ENCODE data around the gene RASAL1. TPM values are rescaled to one million over a fixed set of nuclear protein-coding genes. Genes with fewer than 3 reads are reported as not detected.

The RASAL1 gene
- total RNA-seq, 2 donors from 2014 or later, result 9.0 to 10.2 TPM

- no peaks in the 10 kb centered on the region for H3K9me3 ChIP-seq
- H3K9ac ChIP-seq (ENCODE audit: low read depth in 2 of 2, low read length in 2 of 2), result no peak overlapping the region
- H3K27me3 ChIP-seq, result no peaks in the 10 kb centered on the region
- no peak overlapping the region for H3K27ac ChIP-seq
- H3K4me1 ChIP-seq, result no peaks in the 10 kb centered on the region
- no peak overlapping the region for H3K4me3 ChIP-seq
- TF ChIP-seq CTCF (IDR thresholded peaks at IDR 0.05), result no peak
- intact Hi-C loops (cut with DNase I), result no loop called here
- DNase-seq, result no peak
- H3K36me3 ChIP-seq, result no peaks in the 10 kb centered on the region
Observed at GRCh38 chr12:113111247-113111646, 24.3 kb downstream of the RASAL1 start.

- Histone ChIP-seq H3K36me3 (no peaks in the 10 kb centered on the region), H3K4me3 (no peak overlapping the region), H3K9ac (ENCODE audit: low read depth in 2 of 2, low read length in 2 of 2) (no peak overlapping the region), H3K27ac (no peak overlapping the region), H3K4me1 (no peaks in the 10 kb centered on the region), H3K27me3 (no peaks in the 10 kb centered on the region), H3K9me3 (no peaks in the 10 kb centered on the region)
- DNase-seq, result no peak
- intact Hi-C loops (cut with DNase I), result no loop called here
- TF ChIP-seq CTCF (IDR thresholded peaks at IDR 0.05), result no peak
Observed at GRCh38 chr12:113109872-113110599, 25.5 kb downstream of the RASAL1 start.

DNA sequence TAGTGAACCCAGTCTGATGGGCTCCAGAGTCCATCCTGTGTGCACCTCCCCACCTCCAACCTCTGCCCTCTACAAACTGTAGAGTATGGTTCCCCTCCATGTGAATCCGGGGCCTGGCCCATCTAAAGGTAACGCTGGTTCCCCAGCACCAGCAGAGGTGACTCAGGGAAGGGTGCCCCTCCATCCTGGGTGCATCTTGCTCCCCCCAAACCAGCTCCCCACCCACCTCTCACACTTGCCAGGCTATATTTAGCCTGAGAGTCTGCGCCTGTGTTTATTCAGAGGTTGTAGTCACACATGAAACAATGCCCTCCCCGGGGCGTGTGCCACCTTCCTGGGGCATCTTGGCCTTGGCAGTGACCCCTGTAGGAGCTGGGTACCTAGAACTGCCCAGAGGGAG, 26.2 kb downstream of the RASAL1 start:
- no peaks in the 10 kb centered on the region for H3K9me3 ChIP-seq
- no peak overlapping the region for H3K27ac ChIP-seq
- no peak for DNase-seq
- no peak for TF ChIP-seq CTCF (IDR thresholded peaks at IDR 0.05)
- H3K4me1 ChIP-seq, result no peaks in the 10 kb centered on the region
- no peak overlapping the region for H3K9ac ChIP-seq (ENCODE audit: low read depth in 2 of 2, low read length in 2 of 2)
- intact Hi-C loops (cut with DNase I), result no loop called here
- no peaks in the 10 kb centered on the region for H3K27me3 ChIP-seq
- H3K36me3 ChIP-seq, result no peaks in the 10 kb centered on the region
- no peak overlapping the region for H3K4me3 ChIP-seq

- Histone ChIP-seq H3K36me3 (no peaks in the 10 kb centered on the region), H3K9ac (ENCODE audit: low read depth in 2 of 2, low read length in 2 of 2) (no peak overlapping the region), H3K4me3 (no peak overlapping the region), H3K9me3 (no peaks in the 10 kb centered on the region), H3K4me1 (no peaks in the 10 kb centered on the region), H3K27me3 (no peaks in the 10 kb centered on the region), H3K27ac (no peak overlapping the region)
- no peak for DNase-seq
- no peak for TF ChIP-seq CTCF (IDR thresholded peaks at IDR 0.05)
- intact Hi-C loops (cut with DNase I), result no loop called here
Observed at GRCh38 chr12:113108308-113108707, 27.3 kb downstream of the RASAL1 start.

DNA sequence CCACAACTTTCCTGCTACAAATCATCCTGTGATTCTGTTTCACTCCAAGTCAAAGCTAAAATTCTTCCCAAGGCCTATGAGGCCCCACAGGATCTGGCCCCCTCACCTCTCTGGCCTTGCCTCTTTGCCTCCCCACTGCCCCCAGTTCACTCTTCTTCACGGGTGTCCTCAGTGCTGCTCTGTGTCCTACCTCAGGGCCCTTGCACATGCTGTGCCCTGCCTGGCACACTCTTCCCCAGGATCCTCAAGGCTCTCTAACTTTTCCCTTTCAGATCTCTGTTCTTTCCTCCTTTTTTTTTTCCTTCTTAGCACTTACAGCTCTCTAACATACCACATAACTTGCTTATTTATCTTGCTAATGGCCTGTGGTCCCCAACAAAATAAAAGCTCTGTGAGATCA, 29.2 kb downstream of the RASAL1 start:
- H3K9me3 ChIP-seq, result no peaks in the 10 kb centered on the region
- no peak overlapping the region for H3K27ac ChIP-seq
- no peaks in the 10 kb centered on the region for H3K27me3 ChIP-seq
- intact Hi-C loops (cut with DNase I), result no loop called here
- H3K4me1 ChIP-seq, result no peaks in the 10 kb centered on the region
- no peak for TF ChIP-seq CTCF (IDR thresholded peaks at IDR 0.05)
- H3K4me3 ChIP-seq, result no peak overlapping the region
- no peaks in the 10 kb centered on the region for H3K36me3 ChIP-seq
- H3K9ac ChIP-seq (ENCODE audit: low read depth in 2 of 2, low read length in 2 of 2), result no peak overlapping the region
- DNase-seq, result no peak
